COLO668 (cell line): ENCODE data around the gene CUBN.

Source experiments
- DNase-seq: peaks from one replicate; lab custom pipeline; 2025; ENCODE audit not compliant: unreplicated experiment; lab: John Stamatoyannopoulos, UW

Gene CUBN

DNA sequence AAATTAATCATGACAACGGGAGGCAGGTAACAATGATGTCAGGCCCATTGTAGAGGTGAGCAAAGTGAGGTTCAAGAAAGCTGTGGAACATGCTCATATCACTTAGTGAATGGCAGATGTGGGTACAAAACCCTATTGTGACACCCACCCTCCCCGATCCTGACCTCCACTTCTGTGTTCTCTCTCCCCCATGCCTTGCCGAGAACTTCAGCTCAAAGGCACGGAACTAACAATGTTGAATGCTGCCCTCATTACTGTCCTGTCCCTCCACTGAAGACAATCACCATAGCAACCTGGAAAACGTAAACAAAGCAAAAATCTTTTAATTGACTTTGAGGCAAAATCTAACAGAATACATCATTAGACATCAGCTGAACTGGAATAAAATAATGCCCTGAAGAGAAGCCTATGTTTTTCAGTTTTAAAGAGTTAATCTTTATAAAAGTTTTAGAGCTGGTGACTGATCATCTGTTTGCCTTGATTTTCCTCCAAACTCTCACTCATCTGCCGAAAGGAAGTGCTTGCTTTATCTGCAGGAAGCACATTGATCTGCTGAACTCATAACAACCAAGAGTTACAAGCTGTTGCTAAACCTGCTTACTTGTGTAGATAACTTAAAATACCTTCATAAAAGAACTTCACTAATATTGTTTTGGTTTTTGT, 133.6 kb downstream of the CUBN start:
- DNase-seq = no peak

GRCh38 chr10:16993186-16993585, 136.4 kb downstream of the CUBN start:
- no peak for DNase-seq

GRCh38 chr10:16992611-16993119, 136.9 kb downstream of the CUBN start:
- DNase-seq = no peak

GRCh38 chr10:16991011-16991410, 138.6 kb downstream of the CUBN start:
- DNase-seq = no peak

DNA sequence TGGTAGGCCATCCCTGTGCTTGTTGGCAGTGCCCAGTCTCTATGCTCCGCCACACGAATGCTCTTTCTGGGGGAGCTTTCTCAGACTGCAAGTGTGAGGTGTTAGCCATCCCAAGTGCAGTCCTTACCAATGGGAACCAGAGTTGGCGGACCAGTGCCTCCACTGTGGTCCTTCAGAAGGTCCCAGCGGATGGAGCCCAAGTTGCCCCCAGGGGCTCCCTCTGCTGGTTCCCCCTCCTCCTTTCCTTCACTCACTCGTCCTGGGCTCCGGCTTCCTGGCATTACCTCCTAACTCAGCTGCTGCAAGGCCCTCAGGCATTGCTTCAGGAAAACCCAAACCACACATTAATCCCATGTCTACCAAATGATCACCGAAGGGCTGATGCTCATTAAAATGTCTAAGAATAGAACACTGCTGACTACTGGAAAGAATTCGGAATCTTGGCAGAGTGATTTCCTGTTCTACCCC, 139.8 kb downstream of the CUBN start:
- DNase-seq = no peak

GRCh38 chr10:16988900-16989299, 140.7 kb downstream of the CUBN start:
- no peak for DNase-seq

GRCh38 chr10:16987976-16988610, 141.5 kb downstream of the CUBN start:
- no peak for DNase-seq

DNA sequence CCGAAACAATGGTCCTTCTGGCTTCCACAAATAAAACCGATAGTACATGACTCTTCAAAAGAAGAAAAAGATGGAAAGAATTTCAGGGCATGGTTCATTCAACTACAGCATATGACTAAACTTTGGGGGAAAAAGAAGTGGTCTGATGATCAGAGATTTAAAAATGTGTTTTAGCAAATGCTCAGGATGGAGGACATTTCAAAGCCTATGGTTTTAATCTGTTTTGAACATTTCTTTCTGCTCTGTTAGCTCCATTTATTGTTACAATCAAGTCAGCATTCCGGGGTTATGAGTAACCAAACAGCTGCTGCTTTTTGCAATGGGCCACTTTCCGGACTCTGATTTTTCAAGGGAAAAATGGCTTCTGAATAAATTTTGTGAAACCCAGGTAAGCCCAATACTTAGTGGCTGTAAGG, 142.4 kb downstream of the CUBN start:
- no peak for DNase-seq

DNA sequence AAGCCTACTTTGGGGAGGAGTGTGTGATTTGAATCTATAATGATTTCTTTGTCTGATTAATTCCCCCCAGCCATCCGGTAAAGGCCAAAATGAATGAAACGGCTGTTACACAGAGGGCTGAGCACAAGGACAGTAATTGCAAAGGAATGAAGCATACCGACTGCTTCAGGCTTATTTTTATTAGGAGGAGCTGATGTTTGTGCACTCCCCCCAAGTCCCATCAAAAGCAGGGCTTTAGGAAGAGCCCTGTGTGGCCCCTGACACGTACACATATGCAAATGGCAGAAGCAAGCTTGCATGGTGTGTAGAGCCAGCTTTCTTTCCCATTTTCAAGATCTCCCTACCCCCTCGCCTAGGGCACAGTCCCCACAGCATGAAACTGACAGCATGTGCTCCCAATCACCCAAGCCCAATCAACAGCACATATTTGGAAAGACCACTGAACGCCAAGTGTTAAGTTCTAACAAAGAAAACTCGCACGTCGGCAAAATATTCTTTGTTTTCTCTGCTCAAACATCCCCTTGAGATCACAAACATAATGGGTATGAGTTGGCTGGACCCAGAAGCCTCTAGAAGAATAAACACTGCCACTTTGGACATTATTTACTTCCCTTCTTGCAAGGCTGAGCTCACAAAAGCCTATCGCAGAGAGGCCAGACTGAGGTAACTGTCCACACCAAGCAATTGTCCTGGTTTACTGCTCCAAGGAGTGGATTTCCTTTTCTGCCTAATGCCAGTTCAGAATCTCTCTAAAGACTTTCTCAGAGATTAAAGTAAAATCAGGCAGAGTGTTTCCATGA, 143.0 kb downstream of the CUBN start:
- no peak for DNase-seq

DNA sequence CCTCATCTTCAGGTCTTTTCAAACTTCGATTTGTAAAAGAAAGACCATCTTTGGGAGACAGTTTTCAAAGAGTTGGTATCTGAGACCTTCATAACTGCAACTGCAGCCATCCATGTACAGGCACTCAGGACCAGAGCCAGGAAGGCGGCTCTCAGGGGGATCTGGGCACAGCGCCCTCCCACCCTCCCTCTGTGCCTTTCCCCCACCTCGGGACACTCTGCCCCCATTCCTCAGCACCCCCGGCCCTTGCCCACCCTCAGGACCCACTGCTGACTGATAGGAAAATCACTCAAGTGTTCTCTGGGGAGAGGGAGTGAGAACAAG, 143.6 kb downstream of the CUBN start:
- DNase-seq = no peak

DNA sequence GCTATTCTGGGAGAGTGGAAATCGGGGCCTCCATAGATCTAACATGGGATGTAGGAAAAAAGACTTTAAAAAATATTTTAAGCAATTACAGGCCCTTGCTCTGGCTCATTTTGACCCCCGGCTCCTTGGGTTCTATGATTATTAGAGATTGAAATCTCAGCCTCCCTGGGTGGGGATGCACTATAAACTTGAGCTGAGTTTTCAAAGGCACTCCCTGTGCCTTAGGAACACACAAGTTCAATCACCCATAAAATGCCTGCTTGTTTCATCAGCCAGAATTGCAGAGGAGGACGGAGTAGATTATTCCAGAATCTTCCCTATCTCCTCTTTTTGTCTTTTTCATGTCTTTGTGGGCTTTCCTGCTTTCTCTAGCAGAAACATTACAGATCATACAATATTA, 145.4 kb downstream of the CUBN start:
- DNase-seq = no peak

- DNase-seq = no peak
These were observed 152.8 kb downstream of the CUBN start for GRCh38 chr10:16976803-16977202.

- no peak for DNase-seq
These were observed 154.4 kb downstream of the CUBN start for GRCh38 chr10:16975188-16975587.

DNA sequence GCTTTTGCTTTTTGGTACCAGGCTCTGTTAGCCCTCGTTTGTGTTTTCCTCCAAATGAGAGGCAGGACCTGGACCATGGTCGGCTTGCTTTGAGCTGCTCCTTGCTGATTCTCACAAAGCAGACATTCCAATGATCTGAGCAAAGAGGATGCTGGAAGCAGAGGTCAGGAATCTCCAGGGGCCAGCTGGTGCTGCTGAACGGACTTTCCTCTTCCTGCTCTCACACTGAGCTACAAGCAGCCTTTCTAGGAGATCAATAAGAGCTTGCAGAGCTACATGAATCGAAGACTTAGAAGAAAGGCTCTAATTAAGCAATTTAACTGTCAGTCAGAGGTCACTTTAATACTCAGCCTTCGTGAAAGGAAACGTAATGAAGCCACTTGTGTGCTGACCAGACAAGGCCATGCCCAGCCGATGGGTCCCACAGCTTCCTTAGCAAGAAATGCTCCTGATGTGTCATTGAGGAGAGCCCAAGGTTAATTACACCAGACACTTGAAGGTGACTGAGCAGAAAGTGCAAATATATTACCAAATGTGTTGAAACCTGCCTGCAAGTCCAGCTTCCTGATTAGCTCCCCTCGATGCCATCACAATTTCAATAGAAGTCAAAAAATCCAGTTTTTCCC, 161.1 kb downstream of the CUBN start:
- no peak for DNase-seq

DNA sequence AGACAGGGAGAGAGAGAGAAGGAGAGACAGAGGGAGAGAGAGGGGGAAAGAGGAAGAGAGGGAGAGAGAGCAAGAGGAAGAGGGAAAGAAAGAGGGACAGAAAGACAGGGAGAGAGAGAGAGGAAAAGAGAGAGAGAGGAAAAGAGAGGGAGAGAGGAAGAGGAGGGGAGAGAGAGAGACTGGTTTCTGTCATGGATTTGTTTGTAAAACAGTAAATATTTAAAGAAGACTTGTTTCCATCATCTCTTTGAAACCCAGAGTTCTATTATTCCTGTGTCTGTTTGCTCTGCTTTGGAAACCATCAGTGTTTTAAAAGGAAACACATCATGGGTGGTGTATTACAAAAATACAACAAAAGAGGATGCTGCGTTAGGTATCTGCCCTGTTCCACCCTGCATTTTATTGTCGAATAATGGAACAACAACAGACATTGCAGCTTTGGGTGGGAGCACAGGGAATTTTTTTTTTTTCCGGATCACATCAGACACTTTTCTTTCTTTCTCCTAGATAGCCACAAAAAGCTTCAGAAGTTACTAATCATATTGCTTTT, 161.7 kb downstream of the CUBN start:
- no peak for DNase-seq

DNA sequence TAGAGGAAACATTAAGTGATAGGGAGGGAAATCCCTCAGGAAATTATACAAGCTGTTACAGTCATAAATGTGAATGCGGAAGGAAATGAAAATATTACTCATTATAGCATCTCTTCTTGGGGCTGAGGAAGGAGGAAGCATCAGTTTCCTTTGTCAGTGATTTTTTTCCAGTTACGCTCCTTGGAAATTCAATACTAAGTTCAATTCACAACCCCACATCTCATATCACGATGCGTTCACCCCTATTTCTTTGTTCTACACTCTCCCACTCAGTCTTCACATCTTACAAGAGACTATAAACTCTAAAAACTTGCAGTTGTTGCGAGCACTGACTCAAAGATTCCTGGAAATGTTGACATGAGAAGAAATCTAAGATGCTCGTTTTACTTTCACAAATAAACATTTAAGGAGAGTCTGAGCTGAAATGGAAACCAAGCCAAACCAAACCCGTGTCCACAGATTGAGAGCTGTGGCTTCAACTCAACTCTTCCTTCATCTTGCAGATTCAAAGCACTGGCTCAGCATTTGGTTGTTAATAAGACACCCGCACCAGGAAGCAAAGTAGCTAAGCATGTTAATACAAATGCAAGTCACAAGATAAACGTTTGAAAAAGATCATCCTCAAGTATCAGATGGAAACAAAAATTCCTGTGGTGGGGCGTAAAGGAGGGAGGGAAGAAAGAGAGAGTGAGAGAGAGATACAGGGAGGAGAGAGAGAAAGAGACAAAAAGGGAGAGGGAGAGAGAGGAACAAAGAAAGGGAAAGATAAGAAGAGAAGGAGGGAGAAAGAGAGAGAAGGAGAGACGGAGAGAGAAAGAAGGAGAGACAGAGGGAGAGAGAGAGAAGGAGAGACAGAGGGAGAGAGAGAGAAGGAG, 162.4 kb downstream of the CUBN start:
- DNase-seq = no peak

DNA sequence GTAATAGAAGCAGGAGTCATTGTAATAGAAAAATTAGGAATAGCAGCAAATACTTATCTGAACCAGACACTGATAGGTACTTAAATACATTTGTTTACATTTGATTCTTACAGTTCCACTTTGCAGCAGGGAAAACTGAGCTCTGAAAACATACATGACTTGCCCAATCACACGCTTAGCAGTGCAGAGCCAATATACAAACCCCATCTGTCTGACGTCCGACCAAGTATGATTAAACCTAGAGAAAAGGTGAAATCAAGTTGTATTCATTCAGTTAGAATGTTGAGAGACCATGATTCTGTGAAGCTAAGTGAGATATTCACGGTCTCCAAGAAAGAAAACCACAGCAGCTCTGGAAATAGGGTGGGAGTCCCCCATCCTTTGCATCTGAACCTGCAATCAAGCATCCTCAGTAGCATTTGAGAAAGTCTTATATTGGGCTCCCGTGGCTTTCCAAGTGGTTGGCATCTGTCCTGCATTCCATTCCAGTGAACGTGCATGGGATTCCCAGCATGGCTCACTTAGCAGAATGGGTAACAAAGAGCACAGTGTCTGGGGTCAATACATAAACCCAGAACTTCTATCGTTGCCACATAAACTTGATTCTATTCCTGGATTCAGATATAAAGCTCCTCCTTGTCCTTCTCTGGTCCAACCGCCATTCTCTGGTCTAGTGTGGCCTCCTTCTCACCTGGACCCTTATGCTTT, 163.7 kb downstream of the CUBN start:
- no peak for DNase-seq

DNA sequence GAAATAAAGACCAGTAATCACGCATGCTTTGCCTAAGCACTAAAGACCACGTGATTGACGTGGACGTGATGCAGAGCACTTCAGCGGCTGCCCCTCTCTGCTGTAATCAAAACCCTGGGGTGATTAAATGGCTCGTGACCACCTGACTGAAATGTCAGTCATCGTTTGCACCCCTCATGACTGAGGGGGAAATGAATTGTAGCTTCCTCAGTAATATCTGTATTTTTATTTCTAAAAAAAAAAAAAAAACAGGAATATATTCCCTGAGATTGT, 164.3 kb downstream of the CUBN start:
- DNase-seq = no peak

GRCh38 chr10:16964576-16965343, 164.9 kb downstream of the CUBN start:
- DNase-seq = no peak
